ENCODE results near the gene EMSY. TPM values are rescaled to one million over a fixed set of nuclear protein-coding genes. Genes with fewer than 3 reads are reported as not detected.
A peak's percentile ranks its signal among the peaks of the same experiment; 100 is the strongest.

Gene EMSY
- total and polyA plus RNA-seq, 2 of the 13 experiments (the other 11 are each of a cell fraction or from before 2014, with no cell fraction given) = 11.6 to 18.5 TPM

- no peak for TF ChIP-seq SKIL (CRISPR knock-in tag; IDR thresholded peaks at IDR 0.05; ENCODE audit: borderline replicate concordance)
- TF ChIP-seq KDM5B (CRISPR knock-in tag; IDR thresholded peaks at IDR 0.05; ENCODE audit: borderline replicate concordance) = no peak
- TF ChIP-seq BCL3 (CRISPR knock-in tag; IDR thresholded peaks at IDR 0.05) = no peak; the same call in 1 of the 2 replicates
- no peak for TF ChIP-seq XRCC5 (optimal IDR thresholded peaks at IDR 0.05; ENCODE audit: low read length)
- no peak for TF ChIP-seq RERE (CRISPR knock-in tag; IDR thresholded peaks at IDR 0.05; ENCODE audit: low read depth)
- no peak for TF ChIP-seq ZNF83 (CRISPR knock-in tag; IDR thresholded peaks at IDR 0.05; ENCODE audit: borderline replicate concordance)
- TF ChIP-seq ZBTB37 (CRISPR knock-in tag; IDR thresholded peaks at IDR 0.05) = no peak
- TF ChIP-seq ZBTB14 (CRISPR knock-in tag; IDR thresholded peaks at IDR 0.05) = no peak
- no peak for TF ChIP-seq LRRFIP1 (CRISPR knock-in tag; conservative IDR thresholded peaks at IDR 0.05)
- TF ChIP-seq NFKB2 (CRISPR knock-in tag; IDR thresholded peaks at IDR 0.05; ENCODE audit: borderline replicate concordance) = peak; percentile 43; the same call in 1 of the 2 replicates
- TF ChIP-seq FOXA1 (IDR thresholded peaks at IDR 0.05) = no peak
- TF ChIP-seq FOXA1 (CRISPR knock-in tag; IDR thresholded peaks at IDR 0.05) = 0 out of 2 replicates have a peak, but pooled peaks have one; percentile 18
- no peak for TF ChIP-seq ZBTB7A (CRISPR knock-in tag; IDR thresholded peaks at IDR 0.05)
Measured at GRCh38 chr11:76445121-76446084, 585 bp downstream of the EMSY start (continued).
